Stimulated activated CD4-positive, alpha-beta T cell treated with anti-CD3 and anti-CD28 coated beads, Interleukin-15, amount 100 ng/mL, for 1 hour (primary cell): ENCODE measurements around the gene BCAS3.
"Not testable (repeated sequence)": the region's sequence is repeated elsewhere in the genome, so short reads cannot be mapped to it uniquely, and the experiment has no call there.

ENCODE experiments used
- DNase-seq, 2 donors: peaks; one replicate each; pipeline ENCODE4 v3.0.0-alpha.2; 2020; ENCODE audit warnings: low read depth in 1 of 2, low spot score in 1 of 2

The BCAS3 gene

DNA sequence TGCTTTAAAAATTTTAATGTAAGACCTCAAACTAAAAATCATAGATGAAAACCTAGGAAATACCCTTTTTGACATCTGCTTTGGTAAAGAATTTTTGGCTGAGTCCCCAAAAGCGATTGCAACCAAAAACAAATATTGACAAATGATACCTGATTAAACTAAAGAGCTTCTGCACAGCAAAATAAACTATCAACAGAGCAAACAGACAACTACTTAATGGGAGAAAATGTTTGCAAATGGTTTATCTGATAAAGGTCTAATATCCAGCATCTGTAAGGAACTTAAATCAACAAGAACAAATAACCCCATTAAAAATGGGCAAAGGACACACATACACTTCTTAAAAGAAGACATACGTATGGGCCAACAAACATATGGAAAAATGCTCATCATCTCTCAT is 242.5 kb downstream of the BCAS3 start:
- no peak for DNase-seq

DNA sequence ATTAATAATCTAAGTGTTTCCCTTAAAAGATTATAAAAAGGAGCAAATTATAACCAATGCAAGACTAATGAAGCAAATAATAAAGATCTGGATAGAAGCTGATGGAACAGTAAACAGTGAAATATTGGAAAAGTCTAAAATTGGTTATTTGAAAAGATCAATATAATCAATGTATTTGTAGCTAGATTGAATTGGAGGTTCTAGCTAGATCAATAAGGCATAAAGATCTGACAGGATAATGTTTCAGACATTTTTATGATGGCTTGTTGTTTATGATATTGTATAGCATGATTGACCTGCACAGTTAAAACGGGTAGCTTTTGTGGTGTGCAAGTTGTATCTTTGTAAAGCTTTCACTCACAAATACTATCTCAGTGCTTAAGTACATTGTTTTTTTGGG is 245.3 kb downstream of the BCAS3 start:
- DNase-seq, result no peak

DNA sequence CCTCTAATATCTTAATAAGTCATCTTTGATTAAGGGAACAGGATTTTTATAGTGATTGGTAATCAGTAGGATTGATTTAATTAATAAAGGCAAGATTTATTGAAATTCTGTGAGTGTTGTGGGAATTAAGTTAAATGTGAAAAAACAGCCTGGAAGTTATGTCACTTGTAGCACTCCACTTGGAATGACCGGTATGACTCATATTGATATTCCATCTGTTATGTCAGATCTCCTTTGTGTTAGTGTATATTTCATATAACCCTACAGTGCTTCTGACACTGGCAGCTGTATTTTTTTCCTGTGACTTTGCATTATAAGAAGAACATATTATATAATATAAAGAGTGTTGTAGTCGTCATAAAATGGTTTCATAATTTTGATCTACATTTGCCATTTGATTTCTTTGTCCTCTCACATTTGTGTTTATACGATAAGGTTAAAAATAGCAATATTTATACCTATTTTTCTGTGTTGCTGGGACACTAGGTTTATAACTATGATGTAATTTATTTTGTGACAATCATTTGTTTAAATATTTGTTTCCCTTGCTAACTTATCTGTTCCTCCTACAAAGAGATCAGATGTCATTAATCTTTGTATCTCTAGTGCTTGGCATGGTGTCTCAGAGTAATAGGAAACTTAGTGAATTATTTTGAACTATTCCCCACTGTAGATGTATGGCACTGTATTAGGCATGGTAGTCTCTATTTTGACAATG is 249.0 kb downstream of the BCAS3 start:
- DNase-seq, result no peak

DNA sequence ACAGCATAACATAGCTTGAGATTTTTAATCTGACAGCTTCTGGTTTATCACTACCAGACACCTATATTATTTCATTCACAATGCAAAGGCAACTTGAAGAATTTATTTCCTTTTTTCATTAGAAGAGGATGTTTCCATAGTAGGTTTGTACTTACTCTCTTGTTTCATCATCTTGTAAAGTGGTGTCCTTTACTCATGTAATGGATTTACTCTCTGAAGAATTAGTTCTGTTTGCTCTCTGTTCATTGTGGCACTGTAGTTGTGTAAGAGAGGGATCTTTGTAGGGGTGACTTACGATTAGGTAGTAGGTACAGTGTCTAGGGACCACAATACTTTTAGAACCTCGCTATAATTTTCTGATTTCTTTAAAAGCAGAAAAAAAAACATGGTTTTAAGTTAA is 256.1 kb downstream of the BCAS3 start:
- DNase-seq, result no peak

DNA sequence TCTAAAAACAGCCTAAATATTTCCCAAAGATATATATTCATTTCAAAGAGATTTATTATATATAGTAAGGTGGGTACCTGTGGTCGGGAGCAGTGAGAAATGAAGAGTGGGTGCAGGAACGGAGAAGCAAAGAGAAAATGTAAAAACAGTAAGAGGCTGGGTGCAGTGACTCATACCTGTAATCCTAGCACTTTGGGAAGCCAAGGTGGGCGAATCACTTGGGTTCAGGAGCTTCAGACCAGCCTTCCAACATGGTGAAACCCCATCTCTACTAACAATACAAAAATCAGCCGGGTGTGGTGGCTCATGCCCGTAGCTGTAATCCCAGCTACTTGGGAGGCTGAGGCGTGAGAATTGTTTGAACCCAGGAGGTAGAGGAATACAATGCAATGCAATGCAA is 257.1 kb downstream of the BCAS3 start:
- DNase-seq, result no peak

DNA sequence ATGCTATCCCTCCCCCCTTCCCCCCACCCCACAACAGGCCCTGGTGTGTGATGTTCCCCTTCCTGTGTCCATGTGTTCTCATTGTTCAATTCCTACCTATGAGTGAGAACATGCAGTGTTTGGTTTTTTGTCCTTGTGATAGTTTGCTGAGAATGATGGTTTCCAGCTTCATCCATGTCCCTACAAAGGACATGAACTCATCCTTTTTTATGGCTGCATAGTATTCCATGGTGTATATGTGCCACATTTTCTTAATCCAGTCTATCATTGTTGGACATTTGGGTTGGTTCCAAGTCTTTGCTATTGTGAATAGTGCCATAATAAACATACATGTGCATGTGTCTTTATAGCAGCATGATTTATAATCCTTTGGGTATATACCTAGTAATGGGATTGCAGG is 258.3 kb downstream of the BCAS3 start:
- not testable (repeated sequence) for DNase-seq

DNA sequence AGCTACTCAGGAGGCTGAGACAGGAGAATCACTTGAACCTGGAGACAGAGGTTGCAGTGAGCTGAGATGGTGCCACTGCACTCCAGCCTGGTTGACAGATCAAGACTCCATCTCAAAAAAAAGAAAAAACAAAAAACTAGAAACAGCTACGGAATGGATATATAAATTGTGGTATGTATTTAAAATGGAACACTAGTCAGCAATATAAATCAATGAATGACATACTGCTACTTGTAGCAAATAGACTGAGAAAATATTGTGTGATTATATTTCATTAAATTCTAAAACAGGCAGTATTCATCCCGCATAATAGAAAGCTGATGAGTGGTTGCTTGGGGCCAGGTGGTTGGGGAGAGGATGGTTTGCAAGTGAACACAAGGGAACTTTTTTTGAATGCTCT is 261.7 kb downstream of the BCAS3 start:
- no peak for DNase-seq

DNA sequence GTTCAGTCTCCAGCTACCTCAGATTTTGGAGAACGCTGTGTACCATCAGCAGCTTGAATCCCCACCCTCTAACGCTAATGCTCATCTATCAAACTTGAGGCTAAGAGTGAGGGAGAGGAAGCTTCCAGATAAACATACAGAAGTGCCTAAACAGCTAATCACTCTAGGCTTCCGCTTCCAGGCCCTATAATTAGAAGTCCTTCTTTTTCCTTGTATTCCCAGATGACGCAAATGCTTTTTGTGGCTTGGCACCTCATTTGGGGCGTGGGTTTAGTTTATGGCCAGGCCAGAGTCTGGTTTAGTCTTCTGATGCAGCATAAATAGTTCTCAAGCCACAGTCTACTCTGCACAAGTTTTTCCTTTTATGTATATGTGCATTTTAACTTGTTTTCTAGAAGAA is 263.4 kb downstream of the BCAS3 start:
- no peak for DNase-seq

DNA sequence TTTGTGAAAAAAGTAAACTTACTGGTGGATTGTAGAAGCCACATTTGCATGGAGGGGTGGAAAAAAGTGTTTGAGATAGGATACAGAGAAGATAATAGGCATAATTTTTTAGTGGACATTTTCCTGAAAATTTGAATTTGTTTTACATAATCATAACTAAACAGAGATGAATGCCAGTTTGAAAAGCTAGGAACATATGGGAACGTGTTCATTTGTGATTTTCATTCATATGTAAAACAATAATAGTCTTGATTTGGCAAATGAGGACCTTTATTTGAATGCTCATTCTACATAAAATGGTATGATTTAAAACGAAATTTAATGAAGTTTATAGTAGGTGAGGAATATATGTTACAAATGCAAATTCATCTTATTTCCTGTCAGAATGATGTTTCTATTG is 263.9 kb downstream of the BCAS3 start:
- no peak for DNase-seq

DNA sequence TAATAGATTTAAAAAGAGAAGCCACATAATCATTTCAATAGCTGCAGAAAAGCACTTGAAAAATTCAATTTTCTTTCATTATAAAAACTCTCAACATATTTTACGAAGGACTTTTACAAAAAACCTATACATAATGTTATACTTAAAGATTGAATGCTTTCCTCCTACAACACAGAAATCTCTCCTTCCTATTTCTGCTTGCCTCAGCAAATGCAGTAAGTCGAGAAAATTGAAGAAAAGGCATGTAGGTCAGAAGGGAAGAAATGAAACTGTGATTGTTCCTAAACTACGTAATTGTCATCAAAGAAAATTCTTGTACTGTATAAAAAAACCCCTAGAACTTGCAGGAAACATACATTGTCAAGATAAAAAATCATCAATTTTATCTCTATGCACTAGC is 267.1 kb downstream of the BCAS3 start:
- DNase-seq, result no peak

DNA sequence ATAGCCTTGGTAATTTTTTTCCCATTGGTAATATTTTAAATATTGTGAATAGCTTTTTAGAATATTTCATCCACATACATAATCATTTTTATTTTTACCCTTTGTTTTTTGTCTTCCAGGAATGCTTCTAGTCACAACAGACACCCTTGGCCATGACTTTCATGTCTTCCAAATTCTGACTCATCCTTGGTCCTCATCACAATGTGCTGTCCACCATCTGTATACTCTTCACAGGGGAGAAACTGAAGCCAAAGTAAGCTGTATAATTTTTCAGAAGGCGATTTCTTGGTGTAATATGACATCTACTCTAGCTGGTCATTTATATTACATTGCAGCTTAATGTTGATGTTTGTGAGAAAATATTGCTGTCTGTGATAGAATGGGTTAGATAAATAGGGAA is 269.4 kb downstream of the BCAS3 start:
- no peak for DNase-seq

DNA sequence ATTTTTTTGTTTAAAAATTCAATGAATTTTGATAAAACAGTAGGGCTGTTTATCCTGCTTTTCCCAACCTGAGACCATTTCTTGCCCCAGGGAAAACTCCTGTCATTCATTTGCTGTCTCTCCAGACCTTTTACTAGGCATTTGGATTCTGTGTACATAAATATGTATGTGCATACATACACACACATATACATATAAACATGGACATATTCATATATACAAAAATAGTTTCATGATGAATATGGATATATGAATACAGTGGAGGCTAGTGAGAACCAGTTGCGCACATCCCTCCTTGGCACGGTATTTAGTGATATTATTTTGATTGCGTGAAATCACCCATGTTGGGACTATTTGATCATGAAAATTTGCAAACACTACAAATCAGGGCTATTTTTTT is 269.9 kb downstream of the BCAS3 start:
- DNase-seq, result no peak

DNA sequence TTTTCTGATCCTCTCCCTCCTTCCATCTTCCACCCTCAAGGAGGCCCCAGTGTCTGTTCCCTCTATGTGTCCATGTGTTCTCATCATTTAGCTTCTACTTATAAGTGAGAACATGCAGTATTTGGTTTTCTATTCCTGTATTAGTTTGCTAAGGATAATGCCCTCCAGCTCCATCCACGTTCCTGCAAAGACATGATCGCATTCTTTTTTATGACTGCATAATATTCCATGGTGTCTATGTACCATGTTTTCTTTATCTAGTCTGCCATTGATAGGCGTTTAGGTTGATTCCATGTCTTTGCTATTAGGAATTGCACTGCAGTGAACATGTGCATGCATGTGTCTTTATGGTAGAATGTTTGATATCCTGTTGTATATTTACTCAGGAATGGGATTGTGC is 275.1 kb downstream of the BCAS3 start:
- DNase-seq, result no peak

DNA sequence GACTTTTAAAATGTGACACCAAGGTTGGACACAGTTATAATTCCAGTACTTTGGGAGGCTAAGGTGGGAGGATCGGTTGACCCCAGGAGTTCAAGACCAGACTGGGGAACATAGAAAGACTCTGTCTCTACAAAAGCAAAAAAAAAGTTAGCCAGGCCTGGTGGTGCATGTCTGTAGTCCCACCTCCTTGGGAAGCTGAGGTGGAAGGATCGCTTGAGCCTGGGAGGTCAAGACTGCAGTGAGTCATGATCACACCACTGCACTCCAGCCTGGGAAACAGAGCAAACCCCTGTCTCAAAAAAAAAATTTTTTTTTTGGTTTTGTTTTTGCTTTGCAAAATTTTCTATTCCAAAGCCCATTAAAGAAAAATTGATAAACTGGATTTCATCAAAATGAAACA is 281.4 kb downstream of the BCAS3 start:
- DNase-seq, result no peak

DNA sequence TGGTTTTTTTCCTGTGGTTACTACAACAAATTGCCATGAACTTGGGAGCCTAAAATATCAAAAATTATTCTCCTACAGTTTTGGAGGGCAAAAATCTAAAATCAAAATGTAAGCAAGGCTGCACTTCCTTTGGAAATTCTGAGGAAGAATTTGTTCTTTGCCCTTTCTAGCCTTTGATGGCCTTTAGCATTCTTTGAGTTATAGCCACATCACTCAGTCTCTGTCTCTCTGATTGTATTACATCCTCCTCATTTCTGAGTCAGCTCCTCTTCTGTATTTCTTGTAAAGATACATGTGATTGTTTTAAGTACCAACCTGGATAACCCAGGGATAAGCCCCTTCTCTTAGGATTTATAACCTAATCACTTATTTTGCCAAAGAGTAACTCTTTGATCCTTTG is 282.0 kb downstream of the BCAS3 start:
- DNase-seq, result no peak

DNA sequence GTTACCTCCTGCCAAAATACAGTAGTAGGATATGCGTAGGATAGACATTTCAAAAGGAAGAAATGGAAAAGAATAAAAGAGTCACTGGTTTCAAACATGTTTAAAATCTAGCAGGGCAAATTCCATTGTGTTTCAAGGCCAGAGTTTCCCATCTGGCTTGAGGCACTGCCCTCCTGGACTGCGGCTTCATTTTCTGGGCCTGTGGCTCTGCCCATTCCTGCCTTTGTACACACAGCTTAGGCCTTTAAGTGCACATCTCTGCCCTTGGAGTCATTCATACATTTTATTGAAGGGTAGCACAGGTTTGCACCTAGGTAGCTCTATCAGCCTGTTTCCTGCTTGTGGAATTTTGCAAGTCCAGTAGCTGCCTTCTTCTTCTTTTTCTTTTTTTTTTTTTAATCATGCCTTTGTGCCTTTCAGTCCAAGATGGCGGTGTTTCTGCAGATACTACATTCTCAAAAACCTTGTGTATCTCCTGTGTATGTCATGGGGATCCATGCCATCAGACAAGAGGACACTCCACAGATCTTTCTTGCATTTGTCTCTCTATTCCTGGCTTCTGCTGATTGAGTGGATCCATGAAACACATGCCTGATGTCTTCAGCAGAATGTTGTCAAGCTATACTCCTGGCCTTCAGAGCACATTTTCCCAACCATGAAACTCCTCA is 282.9 kb downstream of the BCAS3 start:
- no peak for DNase-seq

DNA sequence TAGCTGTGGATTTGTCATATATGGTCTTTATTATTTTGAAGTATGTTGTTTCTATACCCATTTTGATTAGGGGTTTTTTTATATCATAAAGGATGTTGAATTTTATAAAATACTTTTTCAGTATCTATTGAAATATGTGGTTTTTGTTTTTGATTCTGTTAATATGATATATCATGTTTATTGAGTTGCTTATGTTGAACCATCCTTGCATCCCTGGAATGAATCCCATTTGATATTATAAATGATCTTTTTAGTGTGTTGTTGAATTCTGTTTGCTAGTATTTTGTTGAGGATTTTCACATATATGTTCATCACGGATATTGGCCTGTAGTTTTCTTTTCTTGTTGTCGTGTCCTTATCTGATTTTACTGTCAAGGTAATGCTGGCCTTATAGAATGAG is 286.5 kb downstream of the BCAS3 start:
- no peak for DNase-seq

DNA sequence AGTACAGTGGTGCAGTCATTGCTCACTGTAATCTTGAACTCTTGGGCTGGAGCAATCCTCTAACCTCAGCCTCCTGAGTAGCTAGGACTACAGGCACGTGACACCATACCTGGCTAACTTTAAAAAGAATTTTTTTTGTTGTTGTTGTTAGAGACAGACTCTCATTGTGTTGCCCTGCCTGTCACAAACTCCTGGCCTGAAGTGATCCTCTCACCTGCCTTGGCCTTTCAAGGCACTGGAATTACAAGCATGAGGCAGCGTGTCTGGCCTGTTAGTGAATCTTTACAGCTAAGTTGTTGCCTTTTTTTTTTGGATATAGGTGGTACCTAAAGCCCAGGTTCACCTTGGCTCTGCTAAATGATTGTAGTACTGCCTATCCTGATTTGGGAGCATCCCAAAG is 290.6 kb downstream of the BCAS3 start:
- no peak for DNase-seq

DNA sequence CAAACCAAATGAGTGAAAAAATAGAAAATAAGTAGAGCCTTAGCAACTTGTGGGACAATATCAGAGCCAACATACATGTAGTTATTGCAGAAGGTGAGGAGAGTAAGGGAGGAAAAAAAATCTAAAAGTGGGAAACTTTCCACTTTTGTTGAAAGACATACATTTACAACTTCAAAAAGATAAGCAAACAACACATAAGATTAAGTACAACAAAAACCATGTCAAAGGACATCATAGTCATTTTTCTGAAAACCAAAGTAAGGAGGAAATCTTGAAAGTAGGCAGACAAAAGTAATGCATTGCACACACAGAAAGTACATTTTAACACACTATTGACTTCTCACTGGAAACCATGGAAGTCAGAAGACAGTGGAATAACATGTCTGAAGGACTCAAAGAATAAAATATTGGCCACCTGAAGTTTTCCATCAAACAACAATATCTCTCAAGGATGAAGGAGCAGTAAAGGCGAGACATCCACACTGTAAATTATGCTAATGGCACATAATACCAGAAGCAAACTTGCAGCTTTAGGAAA is 291.9 kb downstream of the BCAS3 start:
- no peak for DNase-seq

DNA sequence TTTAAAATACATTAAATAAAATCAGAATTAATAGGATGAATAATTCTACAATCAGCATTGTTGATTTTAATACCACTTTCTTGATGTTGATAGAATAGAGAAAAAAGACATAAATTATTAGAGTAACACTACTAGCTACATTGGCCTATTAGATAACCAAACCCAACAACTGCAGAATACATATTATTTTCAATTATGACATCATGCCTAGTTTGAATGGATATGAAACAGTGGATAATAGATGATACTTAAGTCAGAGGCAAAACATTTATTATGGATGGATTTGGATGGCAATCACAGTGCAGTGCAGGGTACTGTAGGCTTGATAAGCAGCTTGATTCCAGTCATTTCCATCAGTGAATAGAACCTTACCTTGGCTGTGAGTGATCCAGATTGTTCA is 293.1 kb downstream of the BCAS3 start:
- DNase-seq, result no peak

DNA sequence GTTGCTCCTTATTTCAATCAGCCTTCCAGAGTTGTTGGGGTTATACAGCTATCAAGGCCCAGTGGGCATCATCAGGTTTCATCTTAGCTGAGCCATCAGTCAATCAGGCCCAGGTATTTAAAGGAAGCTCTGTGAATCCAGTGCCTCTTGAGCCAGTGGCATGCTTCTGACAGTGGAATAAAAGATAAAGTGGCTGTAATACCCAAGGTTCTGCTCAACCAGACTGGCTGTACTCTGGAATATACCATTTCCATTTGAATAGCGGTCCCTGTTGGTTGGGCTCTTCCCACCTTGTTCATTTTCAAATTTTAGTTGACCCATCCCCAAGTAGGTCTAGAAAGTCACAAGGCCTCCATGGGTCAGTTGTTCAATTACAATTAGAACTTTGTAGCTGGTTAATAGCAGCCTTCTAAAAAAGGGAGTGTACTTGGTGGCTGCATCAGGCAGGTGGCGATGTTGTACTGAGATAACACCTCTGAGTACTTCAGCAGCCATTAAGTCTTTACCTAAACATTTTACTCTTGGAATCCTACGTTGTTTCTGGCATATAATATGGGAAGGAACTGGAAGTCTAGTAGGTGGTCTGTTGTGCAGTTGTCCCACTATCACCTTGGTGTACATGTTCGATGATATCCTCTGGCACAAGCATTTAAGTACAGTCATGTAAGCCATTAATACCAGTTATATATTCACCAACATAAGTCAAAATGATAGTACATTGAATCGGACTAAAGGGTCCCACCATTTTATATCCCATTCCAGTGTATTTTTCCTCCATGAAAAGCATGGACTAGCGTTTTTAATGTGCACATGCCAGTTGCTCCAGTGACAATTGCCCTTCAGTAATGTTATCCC is 294.1 kb downstream of the BCAS3 start:
- no peak for DNase-seq

DNA sequence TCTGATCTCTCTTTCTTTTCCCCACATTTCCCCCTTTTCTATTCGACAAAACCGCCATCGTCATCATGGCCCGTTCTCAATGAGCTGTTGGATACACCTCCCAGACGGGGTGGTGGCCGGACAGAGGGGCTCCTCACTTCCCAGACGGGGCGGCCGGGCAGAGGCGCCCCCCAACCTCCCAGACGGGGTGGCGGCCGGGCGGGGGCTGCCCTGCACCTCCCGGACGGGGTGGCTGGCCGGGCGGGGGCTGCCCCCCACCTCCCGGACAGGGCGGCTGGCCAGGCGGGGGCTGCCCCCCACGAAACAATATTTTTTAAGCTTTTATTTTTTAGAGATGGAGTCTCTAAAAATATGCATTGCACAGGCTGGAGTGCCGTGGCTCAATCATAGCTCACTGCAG is 299.2 kb downstream of the BCAS3 start:
- not testable (repeated sequence) for DNase-seq
